ENCODE data around the gene DCDC1.

Gene DCDC1

GRCh38 chr11:30879322-30880005, 490.1 kb downstream of the DCDC1 start:
- no peak for DNase-seq

GRCh38 chr11:30878400-30878799, 491.1 kb downstream of the DCDC1 start:
- DNase-seq = no peak

GRCh38 chr11:30876663-30877396, 492.7 kb downstream of the DCDC1 start:
- no peak for DNase-seq

- DNase-seq = no peak
These were observed 493.3 kb downstream of the DCDC1 start for GRCh38 chr11:30876228-30876627.

- no peak for DNase-seq
These were observed 493.7 kb downstream of the DCDC1 start for GRCh38 chr11:30875806-30876205.

GRCh38 chr11:30873924-30874610, 495.5 kb downstream of the DCDC1 start:
- no peak for DNase-seq

GRCh38 chr11:30868626-30869081, 500.9 kb downstream of the DCDC1 start:
- DNase-seq = no peak

GRCh38 chr11:30863209-30863608, 506.3 kb downstream of the DCDC1 start:
- no peak for DNase-seq

DNA sequence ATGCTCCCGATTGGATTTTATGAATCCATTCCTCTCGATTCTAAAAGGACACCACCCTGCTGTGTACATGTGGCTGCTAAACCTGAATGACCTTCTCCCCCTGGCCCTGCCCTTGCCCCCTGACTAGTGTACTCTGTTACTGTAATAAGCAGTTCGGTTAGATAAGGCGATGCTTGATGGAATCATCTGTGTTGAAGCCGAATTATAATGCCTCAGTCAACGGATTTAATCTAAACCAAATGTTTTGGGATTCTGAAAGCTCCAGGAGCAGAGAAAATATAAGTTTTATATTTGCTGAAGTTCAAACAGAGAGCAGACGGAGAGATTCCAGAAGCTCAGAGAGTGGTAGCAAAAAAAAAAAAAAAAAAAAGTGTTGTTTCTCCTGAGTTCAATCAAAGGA, 508.0 kb downstream of the DCDC1 start:
- DNase-seq = no peak

- no peak for DNase-seq
These were observed 508.5 kb downstream of the DCDC1 start for GRCh38 chr11:30861064-30861463.

GRCh38 chr11:30860146-30860545, 509.4 kb downstream of the DCDC1 start:
- no peak for DNase-seq

DNA sequence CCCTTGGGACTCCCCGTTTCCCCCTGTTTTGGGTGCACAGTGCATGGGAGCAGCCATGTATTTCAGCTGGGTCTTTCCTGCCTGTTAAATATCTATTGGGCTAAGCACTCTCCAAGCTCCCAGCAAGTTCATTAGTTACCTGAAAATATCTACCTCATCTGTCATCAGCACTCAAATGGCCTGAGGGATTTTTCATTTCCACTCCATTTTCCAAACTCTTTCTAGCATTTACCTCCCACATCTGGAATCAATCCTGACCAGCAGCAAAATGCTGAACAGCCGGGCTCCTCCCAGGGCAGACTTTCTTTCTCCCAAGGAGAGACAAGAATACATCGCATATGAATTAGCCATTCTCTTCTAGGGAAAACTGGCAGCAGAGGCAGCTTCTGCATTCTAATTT, 509.9 kb downstream of the DCDC1 start:
- no peak for DNase-seq

GRCh38 chr11:30855383-30856006, 514.0 kb downstream of the DCDC1 start:
- no peak for DNase-seq

GRCh38 chr11:30853439-30853838, 516.1 kb downstream of the DCDC1 start:
- no peak for DNase-seq

DNA sequence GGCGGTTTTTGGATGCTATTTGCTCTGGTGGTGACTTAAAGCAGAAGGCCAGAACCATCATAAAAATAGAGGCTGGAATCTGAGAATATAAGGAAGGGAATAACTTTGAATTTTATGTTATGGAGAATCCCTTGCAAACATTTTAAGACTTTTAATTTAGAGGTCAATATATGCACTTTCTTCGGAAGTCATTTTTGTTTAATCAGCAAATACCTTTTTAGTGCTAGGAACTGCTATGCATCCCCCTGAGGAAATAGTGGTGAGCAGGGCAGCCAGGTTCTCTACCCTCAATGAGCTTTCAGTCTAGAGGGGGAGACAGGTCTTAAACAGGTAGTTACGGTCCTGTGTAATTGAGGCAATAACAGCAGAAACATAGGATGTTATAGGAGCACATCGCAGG, 516.9 kb downstream of the DCDC1 start:
- DNase-seq = no peak

DNA sequence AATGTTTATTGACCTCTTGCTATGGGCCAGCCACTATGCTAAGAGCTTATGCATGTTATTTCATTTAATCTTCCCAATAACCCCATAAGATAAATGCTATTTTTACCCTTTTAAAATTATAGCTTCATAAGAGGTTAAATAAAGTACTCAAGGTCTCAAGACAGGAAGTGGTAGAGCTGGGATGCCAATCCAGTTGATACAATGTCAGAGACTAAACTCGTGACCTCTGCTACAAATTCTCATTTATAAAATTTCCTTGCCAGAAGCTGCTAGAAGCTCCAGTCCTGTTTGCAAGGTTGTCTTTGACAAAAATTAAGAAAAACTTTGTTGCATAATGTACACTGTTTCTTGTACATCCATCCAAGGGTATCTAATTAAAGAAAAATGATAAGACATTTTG, 517.4 kb downstream of the DCDC1 start:
- no peak for DNase-seq

- no peak for DNase-seq
These were observed 532.3 kb downstream of the DCDC1 start for GRCh38 chr11:30837252-30837651.

- DNase-seq = no peak
These were observed 536.7 kb downstream of the DCDC1 start for GRCh38 chr11:30832831-30833230.

DNA sequence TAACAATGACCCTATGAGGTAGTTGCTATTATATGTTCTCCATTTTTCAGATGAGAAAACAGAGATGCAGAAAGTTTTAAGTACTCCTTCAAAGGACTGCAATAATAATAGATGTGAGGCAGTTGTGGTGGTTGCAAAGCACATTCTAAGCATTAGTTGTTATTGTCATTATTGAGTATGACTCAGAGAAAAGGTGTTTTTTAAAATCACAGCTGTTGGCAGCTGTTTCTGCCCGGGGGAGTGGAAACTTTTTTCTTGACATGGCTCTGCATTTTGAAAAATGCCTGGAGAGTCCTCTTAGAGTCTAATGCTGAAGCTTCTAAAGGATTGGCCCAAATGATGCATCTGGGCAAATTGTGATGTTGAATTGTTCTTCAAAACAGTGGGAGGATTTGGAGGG, 538.9 kb downstream of the DCDC1 start:
- DNase-seq = no peak

DNA sequence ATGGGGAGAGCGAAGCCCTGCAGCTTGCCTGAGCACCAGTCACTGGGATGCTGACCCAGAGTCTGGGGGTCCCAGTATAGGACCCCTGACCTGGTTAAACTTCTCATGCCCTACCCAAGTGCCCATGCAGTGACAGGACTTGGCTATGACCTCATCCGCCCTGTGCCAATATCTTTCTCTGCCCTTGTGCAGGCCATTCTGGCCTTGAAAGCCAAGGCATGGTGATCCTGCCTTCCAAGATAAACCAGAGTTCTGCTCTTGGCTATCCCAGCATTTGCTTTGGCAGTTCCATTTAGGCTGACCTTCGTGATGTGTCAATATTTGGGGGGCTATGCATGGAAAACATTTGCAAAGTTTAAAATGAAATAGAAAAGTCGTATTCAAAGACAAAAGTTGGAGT, 542.6 kb downstream of the DCDC1 start:
- no peak for DNase-seq

- DNase-seq = no peak
These were observed 543.8 kb downstream of the DCDC1 start for GRCh38 chr11:30825723-30826122.

DNA sequence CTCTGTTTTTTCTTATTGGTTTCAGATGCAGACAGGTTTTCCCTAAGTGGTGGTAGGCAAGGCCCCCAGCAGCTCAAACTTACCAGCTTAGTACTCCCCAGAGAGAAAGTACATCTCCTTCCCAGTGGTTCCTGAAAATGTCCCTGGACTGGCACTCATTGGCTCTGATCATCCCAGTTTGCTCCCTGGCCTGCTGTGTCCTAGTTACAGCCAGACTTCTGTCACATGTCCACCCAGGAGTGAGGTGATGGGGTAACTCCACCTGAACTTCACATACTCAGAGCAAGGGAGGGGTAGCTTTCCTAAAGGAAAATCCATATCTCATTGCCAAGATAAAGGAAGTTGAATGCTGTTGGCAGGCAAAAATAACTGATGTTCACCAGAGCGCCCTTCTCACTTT, 546.4 kb downstream of the DCDC1 start:
- no peak for DNase-seq

DNA sequence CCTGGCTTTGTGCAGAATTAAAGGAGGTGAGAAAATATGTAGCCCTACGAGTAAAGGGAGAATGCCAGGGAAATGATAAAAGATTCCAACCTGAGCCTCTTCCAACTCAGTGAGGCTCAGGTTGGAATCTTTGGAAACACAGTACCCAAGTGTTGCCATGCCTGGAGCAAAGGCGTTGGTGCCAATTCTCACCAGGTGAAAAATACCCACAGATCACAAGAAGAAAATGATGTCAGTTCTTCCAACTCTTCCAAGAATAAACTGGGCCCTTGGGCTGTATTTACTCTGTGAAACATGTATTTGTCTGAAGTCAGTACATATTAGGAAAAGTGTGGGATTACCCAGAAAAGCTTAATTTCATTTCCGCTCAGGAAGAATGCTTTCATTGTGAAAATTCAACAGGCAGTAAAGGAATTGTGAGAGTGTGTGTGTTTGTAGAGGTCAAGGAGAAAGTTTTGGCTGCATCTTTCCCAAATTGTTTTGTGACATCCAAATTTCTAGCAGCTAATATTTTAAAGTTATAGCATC, 548.0 kb downstream of the DCDC1 start:
- DNase-seq = no peak

Data from activated CD4-positive, alpha-beta T cell treated with anti-CD3 and anti-CD28 coated beads for 1 hour (primary cell).